AG09309 (cell line): Measurements from ENCODE around the gene TMEM258.

Experiments
- DNase-seq: peaks from one replicate; pipeline ENCODE4 v3.0.0-alpha.2; 2010; ENCODE audit warnings: low read depth
- H3K4me3 ChIP-seq: 2 replicates; pipeline ENCODE4 v1.5.1; 2011; ENCODE audit warnings: mild to moderate bottlenecking, low read depth, low read length, moderate library complexity; ENCODE audit not compliant: control insufficient read depth
- CTCF ChIP-seq: IDR thresholded peaks from 2 replicates; pipeline ENCODE4 v1.5.1; 2011; ENCODE audit warnings: mild to moderate bottlenecking, low read depth, low read length, inconsistent platforms; ENCODE audit not compliant: insufficient read depth, control insufficient read depth; ENCODE audit errors: missing control alignments

The TMEM258 gene

GRCh38 chr11:61830237-61831105 is 38.1 kb upstream of the TMEM258 start:
- no peak overlapping the region for H3K4me3 ChIP-seq
- no peak for TF ChIP-seq CTCF
- DNase-seq = no peak

DNA sequence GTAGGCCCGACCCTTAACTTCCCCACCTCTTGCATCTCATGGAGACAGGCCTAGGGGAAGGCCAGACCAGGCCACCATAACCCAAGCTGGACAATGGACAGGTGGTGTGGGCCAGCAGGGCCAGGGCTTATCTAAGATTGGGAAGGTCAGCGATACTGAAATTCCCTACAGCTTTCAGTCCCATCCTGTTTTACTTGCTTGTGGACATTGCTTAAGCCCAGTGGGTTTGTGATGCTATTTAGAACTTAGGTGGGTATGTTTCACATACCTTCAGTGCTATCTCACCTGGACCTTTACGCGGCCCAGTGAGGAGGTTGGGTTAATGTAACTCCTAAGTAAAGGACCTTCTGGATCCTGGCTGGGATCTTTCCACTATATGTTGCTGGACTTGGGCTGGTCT is 37.4 kb upstream of the TMEM258 start:
- DNase-seq = no peak
- H3K4me3 ChIP-seq = no peak overlapping the region
- no peak for TF ChIP-seq CTCF

DNA sequence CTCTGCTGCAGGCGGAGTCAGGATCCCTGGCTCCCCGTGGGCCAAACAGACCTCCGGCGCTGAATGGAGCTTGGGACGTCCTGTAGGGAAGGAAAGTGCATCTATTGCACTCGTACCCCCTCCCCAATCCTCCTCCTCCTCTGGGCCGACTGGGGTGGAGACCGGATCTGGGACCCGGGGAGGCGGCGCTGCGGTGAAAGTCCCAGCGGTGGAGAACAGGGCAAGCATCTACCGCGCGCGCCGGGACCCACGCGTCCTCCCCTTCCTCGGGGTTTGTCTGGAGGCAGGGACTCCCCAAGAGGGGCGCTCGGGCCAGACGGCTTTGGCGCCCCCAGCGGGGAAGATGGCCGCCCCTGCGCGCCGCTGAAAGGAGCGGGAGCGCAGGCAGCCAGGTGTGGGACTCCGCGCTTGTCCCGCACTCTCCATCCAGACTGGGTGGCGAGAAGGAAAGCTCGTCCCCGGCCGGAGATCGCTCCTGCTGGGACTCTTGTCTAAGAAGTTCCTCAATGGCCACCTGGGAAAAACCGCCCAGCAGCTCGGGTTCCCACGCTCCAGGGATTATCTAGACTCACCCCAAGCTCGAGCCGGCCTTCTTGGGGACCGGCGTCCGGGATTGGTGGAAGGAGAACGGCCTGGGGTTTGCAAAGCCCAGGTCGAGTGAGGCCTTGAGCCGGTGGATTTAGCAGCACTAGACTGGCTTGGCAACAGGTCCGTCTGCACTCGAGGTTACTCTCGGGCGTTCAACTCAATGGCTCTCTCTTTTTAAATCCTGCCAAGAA is 36.4 kb upstream of the TMEM258 start:
- peak overlapping the region; percentile 66 for H3K4me3 ChIP-seq
- DNase-seq = no peak
- peak; percentile 48 for TF ChIP-seq CTCF

GRCh38 chr11:61828379-61828628 is 35.9 kb upstream of the TMEM258 start:
- DNase-seq = no peak
- TF ChIP-seq CTCF = no peak
- H3K4me3 ChIP-seq = peak overlapping the region; percentile 66

- H3K4me3 ChIP-seq = peak within 1 kb of the TSS; percentile 66
- no peak for TF ChIP-seq CTCF
- DNase-seq = peak; percentile 46
These were observed 35.4 kb upstream of the TMEM258 start, which contains the start of gene FADS2 for GRCh38 chr11:61827571-61828378. TSS of gene FADS2 (plus strand) at chr11:61828300. CDS start at chr11:61828391, 91 bp downstream.

- peak overlapping the region; percentile 32 for H3K4me3 ChIP-seq
- no peak for TF ChIP-seq CTCF
- no peak for DNase-seq
These were observed 34.7 kb upstream of the TMEM258 start for GRCh38 chr11:61826930-61827570.
